Activated naive CD8-positive, alpha-beta T cell treated with anti-CD3 and anti-CD28 coated beads, Interleukin-2, amount 50 U/mL, for 24 hours (primary cell): ENCODE results near the gene KRTAP10-5.

Experiments
- ATAC-seq: fragments of 150-1000 bp; cut with Tn5 transposase; one replicate; pipeline ENCODE4 v1.10.0; 2021
- DNase-seq: peaks from one replicate; pipeline ENCODE4 v3.0.0; 2021
- H3K27ac Mint-ChIP-seq: one replicate; pipeline ENCODE4 v1.8.0; 2021; ENCODE audit warnings: mild to moderate bottlenecking, mixed read lengths
- H3K27me3 Mint-ChIP-seq: one replicate; pipeline ENCODE4 v1.8.0; 2021; ENCODE audit warnings: mixed read lengths
- H3K36me3 Mint-ChIP-seq: one replicate; pipeline ENCODE4 v1.8.0; 2021; ENCODE audit warnings: low read depth, mixed read lengths
- H3K4me1 Mint-ChIP-seq: one replicate; pipeline ENCODE4 v1.8.0; 2021; ENCODE audit warnings: mixed read lengths
- H3K4me3 Mint-ChIP-seq: one replicate; pipeline ENCODE4 v1.8.0; 2021; ENCODE audit warnings: mild to moderate bottlenecking, moderate library complexity, mixed read lengths
- H3K9me3 Mint-ChIP-seq: one replicate; pipeline ENCODE4 v1.8.0; 2021; ENCODE audit warnings: mixed read lengths

Gene KRTAP10-5

GRCh38 chr21:44590311-44590721 lies 9.9 kb upstream of the KRTAP10-5 start:
- ATAC-seq, result no peak
- Mint-ChIP-seq H3K4me3 (no peak overlapping the region), H3K27ac (no peak overlapping the region), H3K4me1 (no peaks in the 10 kb centered on the region), H3K27me3 (peaks cover 8% of the 10 kb centered on the region), H3K36me3 (no peaks in the 10 kb centered on the region), H3K9me3 (no peaks in the 10 kb centered on the region)
- no peak for DNase-seq

- ATAC-seq (no peak), DNase-seq (no peak)
- Mint-ChIP-seq H3K9me3 (no peaks in the 10 kb centered on the region), H3K36me3 (no peaks in the 10 kb centered on the region), H3K27ac (no peak overlapping the region), H3K4me1 (no peaks in the 10 kb centered on the region), H3K4me3 (no peak overlapping the region), H3K27me3 (peaks cover 8% of the 10 kb centered on the region)
Measured at GRCh38 chr21:44589586-44590305, 9.3 kb upstream of the KRTAP10-5 start.

- Mint-ChIP-seq H3K9me3 (no peaks in the 10 kb centered on the region), H3K4me1 (no peaks in the 10 kb centered on the region), H3K27ac (no peak overlapping the region), H3K27me3 (peaks cover 8% of the 10 kb centered on the region), H3K36me3 (no peaks in the 10 kb centered on the region), H3K4me3 (no peak overlapping the region)
- ATAC-seq (no peak), DNase-seq (no peak)
Measured at GRCh38 chr21:44589094-44589493, 8.7 kb upstream of the KRTAP10-5 start.

GRCh38 chr21:44585892-44586291 lies 5.5 kb upstream of the KRTAP10-5 start:
- H3K27me3 Mint-ChIP-seq, result peaks cover 8% of the 10 kb centered on the region
- peaks cover 3% of the 10 kb centered on the region for H3K36me3 Mint-ChIP-seq
- peaks cover 9% of the 10 kb centered on the region for H3K9me3 Mint-ChIP-seq
- H3K4me1 Mint-ChIP-seq, result peaks cover 5% of the 10 kb centered on the region
- DNase-seq (no peak), ATAC-seq (no peak)
- no peak overlapping the region for H3K4me3 Mint-ChIP-seq
- H3K27ac Mint-ChIP-seq, result no peak overlapping the region

GRCh38 chr21:44583800-44584147 lies 3.4 kb upstream of the KRTAP10-5 start:
- ATAC-seq (peak; percentile 40), DNase-seq (no peak)
- Mint-ChIP-seq H3K4me3 (no peak overlapping the region), H3K27me3 (peaks cover 8% of the 10 kb centered on the region), H3K36me3 (peaks cover 3% of the 10 kb centered on the region), H3K9me3 (peaks cover 10% of the 10 kb centered on the region), H3K27ac (no peak overlapping the region), H3K4me1 (peaks cover 5% of the 10 kb centered on the region)

- Mint-ChIP-seq H3K27me3 (peaks cover 8% of the 10 kb centered on the region), H3K9me3 (peaks cover 10% of the 10 kb centered on the region), H3K36me3 (peaks cover 3% of the 10 kb centered on the region), H3K27ac (no peak overlapping the region), H3K4me3 (no peak overlapping the region), H3K4me1 (peaks cover 5% of the 10 kb centered on the region)
- DNase-seq (no peak), ATAC-seq (no peak)
Measured at GRCh38 chr21:44583089-44583799, 2.8 kb upstream of the KRTAP10-5 start.

GRCh38 chr21:44582055-44582454 lies 1.7 kb upstream of the KRTAP10-5 start:
- peaks cover 7% of the 10 kb centered on the region for H3K27me3 Mint-ChIP-seq
- H3K27ac Mint-ChIP-seq, result no peak overlapping the region
- DNase-seq (no peak), ATAC-seq (no peak)
- H3K4me1 Mint-ChIP-seq, result peaks cover 5% of the 10 kb centered on the region
- peaks cover 3% of the 10 kb centered on the region for H3K36me3 Mint-ChIP-seq
- H3K4me3 Mint-ChIP-seq, result no peak overlapping the region
- H3K9me3 Mint-ChIP-seq, result peaks cover 18% of the 10 kb centered on the region

- DNase-seq (no peak), ATAC-seq (no peak)
- Mint-ChIP-seq H3K4me1 (peaks cover 5% of the 10 kb centered on the region), H3K27me3 (no peaks in the 10 kb centered on the region), H3K27ac (no peak overlapping the region), H3K36me3 (peaks cover 3% of the 10 kb centered on the region), H3K4me3 (no peak overlapping the region), H3K9me3 (peaks cover 24% of the 10 kb centered on the region)
Measured at GRCh38 chr21:44581158-44581557, 754 bp upstream of the KRTAP10-5 start.

- Mint-ChIP-seq H3K27me3 (peaks cover 2% of the 10 kb centered on the region), H3K9me3 (peaks cover 24% of the 10 kb centered on the region), H3K36me3 (peaks cover 3% of the 10 kb centered on the region), H3K4me3 (no peak overlapping the region), H3K27ac (no peak overlapping the region), H3K4me1 (peaks cover 5% of the 10 kb centered on the region)
- ATAC-seq (no peak), DNase-seq (no peak)
Measured at GRCh38 chr21:44579833-44580144, 615 bp downstream of the KRTAP10-5 start.

- Mint-ChIP-seq H3K9me3 (peaks cover 24% of the 10 kb centered on the region), H3K4me3 (no peak overlapping the region), H3K27ac (no peak overlapping the region), H3K27me3 (peaks cover 2% of the 10 kb centered on the region), H3K4me1 (peaks cover 5% of the 10 kb centered on the region), H3K36me3 (peaks cover 3% of the 10 kb centered on the region)
- no peak for ATAC-seq
- DNase-seq, result no peak
Measured at GRCh38 chr21:44579056-44579832, 1.2 kb downstream of the KRTAP10-5 start.

- Mint-ChIP-seq H3K9me3 (peaks cover 24% of the 10 kb centered on the region), H3K36me3 (peaks cover 3% of the 10 kb centered on the region), H3K27ac (no peak overlapping the region), H3K4me3 (no peak overlapping the region), H3K4me1 (peaks cover 5% of the 10 kb centered on the region), H3K27me3 (peaks cover 2% of the 10 kb centered on the region)
- DNase-seq, result no peak
- ATAC-seq, result no peak
Measured at GRCh38 chr21:44578371-44579055, 1.9 kb downstream of the KRTAP10-5 start.

- H3K27ac Mint-ChIP-seq, result no peak overlapping the region
- H3K27me3 Mint-ChIP-seq, result peaks cover 2% of the 10 kb centered on the region
- no peaks in the 10 kb centered on the region for H3K36me3 Mint-ChIP-seq
- no peak overlapping the region for H3K4me3 Mint-ChIP-seq
- H3K4me1 Mint-ChIP-seq, result no peaks in the 10 kb centered on the region
- DNase-seq (no peak), ATAC-seq (no peak)
- H3K9me3 Mint-ChIP-seq, result peaks cover 16% of the 10 kb centered on the region
Measured at GRCh38 chr21:44576025-44576420, 4.4 kb downstream of the KRTAP10-5 start.

- H3K4me3 Mint-ChIP-seq, result no peak overlapping the region
- no peak for DNase-seq
- no peaks in the 10 kb centered on the region for H3K36me3 Mint-ChIP-seq
- ATAC-seq, result no peak
- peaks cover 2% of the 10 kb centered on the region for H3K27me3 Mint-ChIP-seq
- no peak overlapping the region for H3K27ac Mint-ChIP-seq
- H3K4me1 Mint-ChIP-seq, result no peaks in the 10 kb centered on the region
- H3K9me3 Mint-ChIP-seq, result peaks cover 14% of the 10 kb centered on the region
Measured at GRCh38 chr21:44575307-44576024, 4.9 kb downstream of the KRTAP10-5 start.
